Activated CD8-positive, alpha-beta memory T cell treated with anti-CD3 and anti-CD28 coated beads for 1 hour (primary cell): Measurements from ENCODE around the gene DMWD.
"Not testable (repeated sequence)": the region's sequence is repeated elsewhere in the genome, so short reads cannot be mapped to it uniquely, and the experiment has no call there.

ENCODE experiments used
- DNase-seq, 2 donors: peaks; one replicate each; pipeline ENCODE4 v3.0.0-alpha.2; 2020; ENCODE audit warnings: low read depth in 1 of 2; ENCODE audit errors: extremely low read depth in 1 of 2

DMWD gene

DNA sequence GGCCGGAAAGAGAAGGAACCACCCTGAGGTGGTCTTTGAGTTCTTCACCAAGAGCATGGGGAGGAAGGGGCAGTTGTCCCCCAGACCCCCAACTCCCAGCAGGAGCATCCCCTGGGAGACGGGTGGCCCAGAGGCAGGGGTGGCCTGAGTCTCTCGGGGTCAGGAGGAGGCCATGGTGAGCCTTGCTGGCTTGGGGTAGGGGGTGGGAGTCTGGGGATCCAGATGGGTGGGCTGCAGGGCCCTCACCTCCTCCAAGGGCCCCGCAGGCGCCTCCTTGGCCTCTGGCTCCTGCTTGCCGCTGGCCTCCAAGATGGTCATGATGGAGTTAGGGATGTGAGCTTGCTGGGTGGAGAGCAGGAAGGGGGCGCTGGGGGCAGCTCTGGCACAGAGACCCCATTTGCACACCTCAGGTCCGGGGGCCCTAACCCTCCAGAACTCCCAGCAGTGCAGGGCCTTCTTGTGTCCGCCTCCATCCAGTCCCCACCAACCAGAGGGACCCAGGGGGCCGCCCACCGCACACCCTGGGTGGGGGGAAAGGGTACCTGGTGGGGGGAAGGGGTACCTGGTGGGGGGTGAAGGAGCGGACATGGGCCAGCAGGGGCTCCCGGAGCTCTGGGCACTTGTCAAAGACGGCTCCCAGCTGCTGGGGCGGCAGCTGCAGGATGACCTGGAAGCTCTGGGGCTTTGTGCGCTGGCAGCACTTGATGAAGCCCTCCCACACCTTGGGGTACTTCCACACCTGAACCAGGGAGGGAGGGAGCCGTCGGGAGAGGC, 23.8 kb upstream of the DMWD start:
- no peak for DNase-seq

DNA sequence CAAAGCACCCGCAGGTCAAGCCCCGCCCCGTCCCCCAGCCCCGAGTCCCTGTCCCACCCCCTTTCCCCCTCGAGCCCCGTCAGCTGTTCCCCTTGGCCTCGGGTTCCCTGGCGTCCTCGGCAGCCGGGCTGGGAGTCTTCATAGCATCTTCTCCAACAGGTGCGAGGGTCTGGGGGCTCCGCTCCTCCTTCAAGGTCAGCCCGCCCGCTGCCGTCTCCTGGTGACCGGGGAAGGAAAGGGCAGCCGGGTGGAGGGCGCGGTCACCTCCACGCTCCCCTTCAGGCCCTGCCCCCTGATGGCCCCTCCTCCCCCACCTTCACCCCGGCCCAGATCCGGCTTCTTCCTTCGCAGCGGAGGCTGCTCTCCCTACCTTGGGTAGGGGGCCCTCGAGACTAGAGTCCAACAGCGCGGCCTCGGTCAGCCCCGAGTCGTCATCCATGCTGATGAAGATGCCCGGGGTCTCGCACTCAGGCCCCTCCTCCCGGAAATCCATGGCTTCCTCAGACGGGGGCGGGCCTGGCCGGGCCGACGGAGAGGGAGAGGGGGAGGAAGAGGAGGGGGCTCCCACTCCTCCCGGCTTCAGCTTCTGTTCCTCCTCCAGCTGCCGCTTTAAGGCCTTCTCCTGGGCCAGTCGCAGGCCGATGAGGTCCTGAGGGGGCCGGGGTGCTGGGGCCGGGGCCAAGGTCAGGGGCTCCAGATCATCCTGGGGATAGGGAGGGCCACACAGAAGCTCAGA, 23.0 kb upstream of the DMWD start:
- DNase-seq: no peak

DNA sequence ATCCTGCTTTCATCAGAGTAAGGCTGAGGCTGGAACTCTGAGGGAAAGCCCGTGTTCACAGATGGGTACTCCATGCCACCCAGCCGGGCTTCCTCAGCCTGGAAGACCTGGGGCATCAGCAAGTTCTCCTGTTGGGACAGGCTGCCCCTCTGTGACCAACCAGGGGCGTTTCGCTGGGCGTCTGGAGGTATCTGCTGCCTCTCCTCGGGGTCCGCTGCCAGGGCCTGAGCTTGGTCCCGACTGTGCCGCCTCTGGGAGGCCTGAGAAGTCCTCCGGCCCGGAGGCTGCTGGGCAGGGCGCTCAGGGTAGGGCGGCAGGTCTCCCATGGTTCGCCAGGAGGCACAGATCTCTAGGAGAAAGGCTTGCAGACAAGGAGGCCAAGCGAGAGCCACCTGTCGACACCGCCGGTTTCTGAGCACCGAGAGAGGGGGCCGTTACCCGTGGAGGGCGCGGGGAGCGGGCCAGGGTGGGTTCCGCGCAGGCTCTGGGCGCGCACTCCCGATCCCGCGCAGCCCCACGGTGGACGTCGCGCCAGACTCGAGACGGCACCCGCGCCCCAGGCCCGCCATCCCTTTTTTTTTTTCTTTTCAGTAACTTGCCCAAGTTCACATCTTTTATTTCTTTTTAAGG, 22.3 kb upstream of the DMWD start, which contains the start of gene RSPH6A:
Gene RSPH6A (minus strand): TSS at position 458 of the 630 bp plus-strand sequence. CDS start 132 bp downstream, at position 326.
- no peak for DNase-seq

DNA sequence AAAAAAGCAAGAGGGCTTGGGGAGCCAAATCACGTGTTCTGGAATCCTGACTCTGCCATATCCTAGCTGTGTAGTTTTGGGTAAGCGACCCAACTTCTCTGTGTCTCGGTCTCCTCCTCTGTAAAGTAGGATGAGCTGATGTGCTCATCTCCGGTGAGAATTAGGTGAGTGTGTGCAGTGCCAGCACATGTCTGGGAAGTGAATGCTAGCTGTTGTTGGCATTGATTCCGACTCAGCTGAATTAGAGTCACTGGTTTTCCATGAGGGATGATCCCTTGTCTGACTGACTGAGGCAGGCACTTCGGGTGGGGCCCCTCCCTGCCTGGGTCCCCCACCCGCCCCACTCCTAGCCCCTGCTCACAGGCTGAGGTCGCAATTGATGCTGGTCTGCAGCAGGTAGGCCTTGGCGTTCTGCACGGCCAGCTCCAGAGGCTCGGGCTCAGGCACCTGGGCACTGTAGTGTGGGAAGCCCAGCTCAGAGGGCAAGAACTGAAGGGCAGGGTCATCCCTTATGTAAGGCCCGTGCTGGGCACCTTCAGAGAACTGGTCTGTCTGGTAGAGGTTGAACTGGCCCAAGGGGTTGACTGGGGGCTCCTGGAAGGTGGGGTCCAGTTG, 21.6 kb upstream of the DMWD start:
- DNase-seq: no peak

DNA sequence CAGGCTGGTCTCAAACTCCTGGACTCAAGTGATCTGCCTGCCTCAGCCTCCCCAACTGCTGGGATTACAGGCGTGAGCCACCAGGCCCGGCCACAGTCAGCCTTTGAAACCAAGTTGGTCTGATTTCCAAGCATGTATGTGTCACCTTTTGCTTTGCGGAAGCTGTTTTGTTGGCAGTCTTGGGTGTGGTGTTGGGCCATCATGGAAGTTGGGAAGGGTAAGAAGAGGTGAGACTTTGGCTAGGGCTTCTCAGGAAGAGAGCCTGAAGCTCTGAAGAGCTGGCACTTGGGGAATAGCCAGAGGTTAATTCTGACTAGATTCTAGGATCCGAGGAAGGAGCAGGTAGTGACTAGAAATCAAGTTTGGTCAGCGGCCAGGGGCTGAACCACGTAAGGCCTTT, 19.7 kb upstream of the DMWD start:
- no peak for DNase-seq

DNA sequence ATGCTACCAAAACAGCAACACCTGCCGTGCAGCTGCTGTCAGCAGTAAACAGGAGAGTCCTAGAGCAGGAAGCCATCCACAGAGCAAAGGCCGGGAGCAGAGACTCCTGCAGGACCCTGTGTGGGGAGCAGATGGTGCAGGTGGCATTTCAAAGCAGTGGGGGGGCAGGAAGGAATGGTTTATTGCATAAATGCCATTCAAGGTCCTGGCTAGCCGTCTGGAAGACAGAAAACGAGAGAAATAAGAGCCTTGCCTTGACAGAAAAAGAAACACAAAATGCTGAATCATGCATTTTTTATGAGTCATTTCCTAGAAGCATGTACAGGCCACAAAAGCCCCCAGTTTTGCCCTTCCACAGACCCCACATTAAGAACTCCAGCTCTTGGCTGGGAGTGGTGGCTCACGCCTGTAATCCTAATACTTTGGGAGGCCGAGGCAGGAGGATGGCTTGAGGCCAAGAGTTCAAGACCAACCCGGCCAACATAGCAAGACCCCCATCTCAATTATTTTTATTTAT, 17.1 kb upstream of the DMWD start:
- no peak for DNase-seq

DNA sequence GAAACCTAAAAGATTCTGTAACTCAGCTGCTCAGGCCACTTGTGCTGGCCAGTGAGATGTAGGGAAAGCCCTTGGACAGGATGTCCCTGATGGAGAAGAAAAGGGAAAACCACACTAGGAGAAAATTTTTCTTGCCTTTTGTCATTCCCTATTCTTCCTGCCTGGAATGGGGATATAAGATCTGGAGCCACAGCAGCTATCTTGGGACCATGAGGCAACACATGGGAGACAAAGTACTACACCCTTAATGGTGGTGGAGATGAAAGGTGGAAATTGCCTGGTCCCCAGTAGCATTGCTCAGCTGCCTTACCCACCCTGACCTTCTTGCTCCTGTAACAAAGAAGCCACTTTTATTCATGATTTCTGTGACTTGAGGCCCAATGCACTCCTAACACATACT, 13.1 kb upstream of the DMWD start:
- no peak for DNase-seq

DNA sequence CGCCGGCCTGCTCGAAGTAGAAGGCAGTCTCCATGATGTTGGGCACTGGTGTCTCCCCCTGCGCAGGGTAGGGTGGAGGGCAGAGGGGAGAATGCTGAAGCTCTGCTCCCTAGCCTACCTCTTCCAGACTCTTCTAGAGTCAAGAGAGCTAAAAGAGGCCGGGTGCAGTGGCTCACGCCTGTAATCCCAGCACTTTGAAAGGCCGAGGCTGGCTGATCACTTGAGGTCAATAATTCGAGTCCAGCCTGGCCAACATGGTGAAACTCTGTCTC, 12.2 kb upstream of the DMWD start:
- DNase-seq: no peak

DNA sequence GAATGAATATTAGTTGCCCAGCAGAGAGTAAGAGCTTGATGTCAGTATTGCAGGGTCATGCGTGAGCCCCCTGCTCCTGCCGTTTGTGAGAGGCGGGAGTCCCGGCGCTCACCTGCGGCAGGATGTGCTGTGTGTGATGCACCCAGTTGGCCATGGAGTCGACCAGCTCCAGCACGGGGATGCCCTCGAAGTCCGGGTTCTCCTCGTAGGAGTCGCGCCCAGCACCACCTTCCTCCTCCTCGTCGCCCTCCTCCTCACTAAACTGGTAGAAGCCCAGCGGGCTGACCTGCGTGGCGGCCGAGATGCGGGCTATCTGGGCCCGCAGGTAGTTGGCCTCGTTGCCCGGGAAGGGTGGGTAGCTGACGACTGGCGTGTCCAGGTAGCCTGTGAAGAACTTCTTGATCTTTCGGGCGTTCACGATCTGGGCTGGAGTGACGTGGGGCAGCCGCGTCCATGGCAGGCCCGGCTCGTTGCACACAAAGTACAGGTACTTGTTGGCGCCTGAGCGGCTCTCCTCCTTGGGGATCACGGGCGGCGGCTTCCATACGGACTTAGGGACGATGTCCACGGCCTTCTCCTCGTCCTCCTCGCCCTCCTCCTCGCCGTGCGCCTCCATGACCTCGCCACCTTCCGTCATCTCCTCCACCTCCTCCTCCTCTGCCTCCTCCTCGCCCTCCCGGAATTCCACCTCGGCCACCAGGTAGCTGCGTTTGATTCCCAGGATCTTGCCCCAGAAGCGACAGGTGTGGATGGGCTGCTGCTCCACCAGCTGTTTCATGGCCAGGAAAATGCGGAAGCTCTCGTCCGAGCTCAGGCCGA, 11.7 kb upstream of the DMWD start:
- DNase-seq: no peak

DNA sequence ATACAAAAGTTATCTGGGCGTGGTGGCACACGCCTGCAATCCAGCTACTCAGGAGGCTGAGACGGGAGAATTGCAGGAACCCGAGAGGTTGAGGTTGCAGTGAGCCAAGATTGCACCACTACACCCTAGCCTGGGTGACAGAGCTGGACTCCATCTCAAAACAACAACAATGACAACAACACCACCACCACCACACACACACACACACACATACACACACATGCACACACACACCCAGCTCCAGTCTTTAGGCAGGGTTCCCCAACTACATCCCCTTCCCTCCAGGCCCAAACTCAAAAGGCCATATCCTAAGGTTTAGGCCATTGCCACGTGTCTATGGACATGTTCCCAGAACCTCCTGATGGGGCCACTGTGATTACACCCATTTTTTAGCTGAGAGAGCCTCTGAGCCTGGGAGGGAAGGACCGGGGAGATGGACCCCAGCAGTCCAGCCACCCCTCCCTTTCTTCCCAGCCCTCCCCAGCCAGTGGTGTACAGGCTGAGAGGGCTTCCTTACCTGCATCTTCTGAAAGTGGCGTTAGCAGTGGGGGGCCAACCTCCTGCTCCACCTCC, 9.0 kb upstream of the DMWD start:
- DNase-seq: no peak

DNA sequence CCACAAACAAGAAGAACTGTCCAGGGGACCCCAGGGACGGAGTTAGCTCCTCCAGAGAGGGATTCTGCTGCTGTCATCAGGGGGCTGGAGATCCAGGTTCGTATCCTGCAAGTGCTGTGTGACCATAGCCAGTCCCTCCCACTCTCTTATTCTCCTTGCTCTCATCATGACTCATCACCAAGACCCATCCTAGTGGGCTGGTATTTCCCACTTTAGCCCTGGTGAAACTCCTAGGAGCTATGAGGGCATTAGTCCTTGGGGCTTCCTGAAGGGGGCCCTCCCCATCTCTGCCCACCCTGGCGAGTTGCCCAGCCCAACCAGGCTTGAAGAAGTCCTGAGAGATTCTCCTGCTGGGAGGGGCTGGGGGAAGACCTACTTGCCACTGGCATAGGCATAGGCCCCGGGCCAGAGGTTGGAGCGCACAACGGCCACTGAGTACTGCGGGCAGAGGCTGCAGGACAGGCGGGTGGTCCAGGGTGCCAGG, 7.5 kb upstream of the DMWD start:
- DNase-seq: no peak

DNA sequence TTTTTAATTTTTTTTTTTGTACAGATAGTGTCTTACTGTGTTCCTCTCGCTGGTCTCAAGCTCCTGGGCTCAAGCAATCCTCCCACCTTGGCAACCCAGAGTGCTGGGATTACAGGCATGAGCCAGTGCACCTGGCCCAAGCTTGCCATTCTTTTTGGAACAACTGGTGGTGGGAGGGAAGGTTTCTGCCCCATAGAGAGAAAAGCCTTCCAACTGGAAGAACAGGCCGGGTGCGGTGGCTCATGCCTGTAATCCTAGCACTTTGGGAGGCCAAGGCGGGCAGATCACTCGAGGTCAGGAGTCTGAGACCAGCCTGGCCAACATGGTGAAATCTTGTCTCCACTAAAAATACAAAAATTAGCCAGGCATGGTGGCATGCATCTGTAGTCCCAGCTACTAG, 6.9 kb upstream of the DMWD start:
- DNase-seq: not testable (repeated sequence)

DNA sequence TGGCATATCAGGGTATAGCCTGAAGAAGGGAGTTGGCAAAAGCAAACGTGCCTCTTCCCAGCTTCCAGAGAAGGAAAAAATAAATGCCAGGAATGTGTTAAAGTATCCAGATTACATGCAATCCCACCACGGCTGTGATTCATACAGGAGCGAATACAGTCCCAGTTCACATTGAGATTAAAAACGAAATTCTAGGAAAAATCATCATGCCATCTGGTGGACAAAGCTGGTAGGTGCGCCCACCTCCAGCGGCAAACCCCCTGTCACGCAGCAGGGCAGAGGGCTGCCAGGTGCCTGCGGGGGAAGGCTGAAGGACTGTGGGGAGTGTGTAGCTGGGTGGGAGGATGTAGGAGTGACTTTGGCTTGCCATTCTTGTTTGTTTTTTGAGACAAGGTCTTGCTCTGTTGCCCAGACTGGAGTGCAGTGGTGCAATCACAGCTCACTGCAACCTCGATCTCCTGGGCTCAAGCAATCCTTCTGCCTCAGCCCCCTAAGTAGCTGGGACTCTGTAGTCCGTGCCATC, 6.4 kb upstream of the DMWD start:
- peak; percentile 25 to 43 for DNase-seq

DNA sequence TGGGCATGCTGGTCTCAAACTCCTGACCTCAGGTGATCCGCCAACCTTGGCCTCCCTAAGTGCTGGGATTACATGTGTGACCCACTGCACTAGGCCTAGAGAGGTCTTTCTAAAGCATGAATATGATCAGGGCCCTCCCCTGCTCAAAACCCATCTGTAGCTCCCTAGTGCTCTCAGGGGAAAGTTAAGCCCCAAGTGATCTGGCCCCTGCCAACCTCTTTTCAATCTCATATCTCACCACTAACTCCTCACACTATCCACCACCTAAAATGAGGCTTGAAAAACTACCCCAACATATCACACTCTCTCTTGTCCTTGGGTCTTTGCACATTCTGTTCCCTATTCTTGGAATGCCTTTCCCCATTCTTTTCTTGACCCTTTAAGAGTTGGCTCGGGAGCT, 2.0 kb upstream of the DMWD start:
- DNase-seq: no peak

DNA sequence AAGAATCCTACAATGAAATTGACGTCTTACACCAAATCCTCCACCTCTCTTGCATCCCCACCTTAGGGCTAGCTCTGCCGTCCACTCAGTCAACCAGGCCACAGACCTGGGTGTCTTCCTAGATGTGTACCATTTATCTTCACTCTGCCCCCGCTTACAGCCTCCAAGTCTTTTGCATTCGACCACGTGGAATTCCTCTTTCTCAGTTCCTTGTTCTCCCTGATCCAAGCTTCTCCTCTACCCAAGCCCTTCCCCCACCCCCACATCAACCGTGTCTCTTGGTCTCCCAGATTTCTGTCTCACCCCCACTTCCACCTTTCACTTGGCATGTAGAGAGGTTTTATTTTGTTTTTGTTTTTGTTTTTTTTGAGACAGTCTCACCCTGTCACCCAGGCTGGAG, 1.2 kb upstream of the DMWD start:
- DNase-seq: no peak

DNA sequence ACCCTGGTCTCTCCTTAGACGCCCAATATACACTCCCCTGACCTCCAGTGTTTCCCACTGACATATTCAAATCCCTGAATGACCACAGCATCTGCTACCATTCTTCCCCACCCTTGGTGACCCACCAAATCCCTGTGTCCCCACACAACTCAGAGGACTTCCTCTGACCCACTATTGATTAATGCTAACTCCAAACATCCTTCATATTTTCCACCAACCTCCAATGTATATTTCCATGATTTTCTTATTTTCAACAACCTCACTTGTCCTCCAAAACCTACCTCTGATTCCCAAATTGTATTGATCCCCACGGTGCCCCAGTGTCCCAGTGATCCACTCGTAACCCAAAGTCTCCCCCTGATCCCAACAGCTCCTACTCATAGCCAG, 526 bp upstream of the DMWD start:
- no peak for DNase-seq

DNA sequence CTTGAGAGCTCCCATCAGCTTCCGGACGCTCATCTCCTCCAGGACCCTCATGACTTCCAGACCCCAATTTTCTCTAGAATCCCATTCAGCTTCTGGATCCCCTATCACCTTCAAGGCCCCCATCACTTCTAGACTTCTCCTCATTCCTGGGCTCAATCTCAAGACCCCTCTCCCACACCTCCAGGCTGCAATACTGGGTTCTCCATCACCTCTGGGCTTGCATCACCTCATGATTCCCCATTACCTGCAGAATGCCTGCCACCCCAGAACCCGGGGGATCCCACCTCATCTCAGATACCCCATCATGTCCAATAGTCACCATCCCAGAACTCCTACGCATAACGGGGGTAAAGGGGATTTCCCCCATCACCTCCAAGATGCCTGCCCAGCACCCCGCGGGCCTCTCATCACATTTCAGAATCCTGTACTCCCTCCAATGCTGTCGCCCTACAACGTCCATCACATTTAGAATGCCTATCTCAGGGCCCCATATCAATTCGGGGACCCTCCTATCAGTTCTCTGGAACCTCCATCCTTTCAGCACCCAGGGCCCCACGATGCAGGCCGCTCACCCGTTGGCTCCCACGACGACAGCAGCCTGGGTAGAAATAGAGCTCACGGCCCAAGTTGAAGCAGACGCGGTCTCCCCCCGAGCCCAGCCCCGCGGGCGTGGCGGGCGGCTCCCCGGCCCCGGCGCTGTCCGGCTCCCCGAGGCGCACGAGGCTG, 738 bp downstream of the DMWD start:
- DNase-seq: no peak

DNA sequence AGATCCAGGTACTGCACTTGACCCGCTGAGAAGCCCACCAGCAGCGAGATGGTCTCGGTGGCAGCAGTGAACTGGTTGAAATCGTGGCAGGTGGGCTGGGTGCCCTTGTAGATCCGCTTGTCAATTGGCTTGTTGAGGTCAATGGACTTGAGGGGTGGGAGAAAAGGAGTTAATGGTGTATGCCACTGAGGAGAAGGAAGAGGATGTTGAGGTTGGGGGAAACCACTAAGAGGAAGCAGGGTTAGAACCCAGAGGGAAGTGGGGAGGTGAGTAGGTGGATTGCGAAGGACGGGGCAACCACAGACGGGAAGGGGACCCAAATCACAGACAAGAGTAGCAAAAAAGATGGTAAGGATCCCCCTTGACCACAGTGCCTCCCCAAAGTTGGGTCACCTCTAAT, 1.7 kb downstream of the DMWD start:
- DNase-seq: no peak

DNA sequence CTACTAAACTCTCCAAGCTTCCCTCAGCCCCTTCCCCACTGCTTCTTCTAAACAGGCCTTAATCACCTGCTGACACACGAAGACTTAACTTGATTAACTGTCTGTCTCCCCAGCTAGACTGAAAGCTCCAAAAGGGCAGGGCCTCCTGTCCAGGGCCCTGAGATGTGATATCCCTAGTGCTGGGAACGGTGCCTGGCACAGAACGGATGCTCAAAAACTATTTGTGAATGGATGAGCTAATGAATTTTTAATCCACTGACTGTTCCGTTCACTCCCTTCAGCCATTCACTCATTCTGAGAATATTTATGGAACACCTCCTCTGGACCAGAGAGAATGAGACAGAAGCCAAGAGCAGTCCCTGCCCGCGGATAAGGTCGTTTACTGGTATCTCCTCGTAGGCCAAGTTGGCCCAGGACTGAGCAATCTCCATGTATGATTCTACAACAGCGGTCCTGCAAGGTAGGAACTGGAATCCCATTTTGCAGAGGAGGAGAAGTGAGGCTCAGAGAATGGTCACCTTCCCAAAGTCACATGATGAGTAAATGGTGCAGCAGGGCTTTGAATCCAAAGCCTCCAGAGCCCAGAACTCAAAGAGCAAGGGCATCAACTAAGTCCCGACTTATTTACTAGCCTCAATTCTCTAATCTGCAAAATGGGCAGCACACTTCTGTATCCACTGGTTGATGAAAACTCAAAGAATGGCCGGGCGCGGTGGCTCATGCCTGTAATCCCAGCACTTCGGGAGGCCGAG, 3.4 kb downstream of the DMWD start:
- no peak for DNase-seq
